Smooth muscle cell (in vitro differentiated cells): ENCODE results near the gene PLEKHD1. TPM values are rescaled to one million over a fixed set of nuclear protein-coding genes. Genes with fewer than 3 reads are reported as not detected.

Experiments used
- DNase-seq: peaks from one replicate; lab custom pipeline; 2025; ENCODE audit not compliant: unreplicated experiment; lab: John Stamatoyannopoulos, UW
- H2AFZ ChIP-seq: fragments of 200-600 bp; sonication (generic); 2 replicates; pipeline ENCODE4 v1.6.0; 2016; ENCODE audit warnings: antibody characterized with exemption, low read depth, mild to moderate bottlenecking
- H3F3A ChIP-seq: fragments of 200-600 bp; sonication (generic); 2 replicates; pipeline ENCODE4 v1.6.0; 2017; ENCODE audit warnings: antibody characterized with exemption, low read depth
- H3K27ac ChIP-seq: fragments of 200-600 bp; sonication (generic); 2 replicates; pipeline ENCODE4 v1.5.1; 2016; ENCODE audit warnings: low read depth, mild to moderate bottlenecking
- H3K27me3 ChIP-seq: fragments of 200-600 bp; sonication (generic); 2 replicates; pipeline ENCODE4 v1.6.1; 2016; ENCODE audit warnings: low read depth, mild to moderate bottlenecking
- H3K36me3 ChIP-seq: fragments of 200-600 bp; sonication (generic); 2 replicates; pipeline ENCODE4 v1.5.1; 2016; ENCODE audit warnings: low read depth
- H3K4me1 ChIP-seq: fragments of 200-600 bp; sonication (generic); 2 replicates; pipeline ENCODE4 v1.5.1; 2016; ENCODE audit warnings: low read depth
- H3K4me2 ChIP-seq: fragments of 200-600 bp; sonication (generic); 2 replicates; pipeline ENCODE4 v1.6.0; 2016; ENCODE audit warnings: mild to moderate bottlenecking
- H3K4me3 ChIP-seq: fragments of 200-600 bp; sonication (generic); 2 replicates; pipeline ENCODE4 v1.5.1; 2016; ENCODE audit warnings: mild to moderate bottlenecking
- H3K79me2 ChIP-seq: fragments of 200-600 bp; sonication (generic); 2 replicates; pipeline ENCODE4 v1.6.0; 2016; ENCODE audit warnings: low read depth, mild to moderate bottlenecking
- H3K9ac ChIP-seq: fragments of 200-600 bp; sonication (generic); 2 replicates; pipeline ENCODE4 v1.6.0; 2016; ENCODE audit warnings: low read depth
- H3K9me3 ChIP-seq: fragments of 200-600 bp; sonication (generic); replicated peaks from 2 replicates; pipeline ENCODE4 v1.5.1; 2016; ENCODE audit warnings: low read depth
- H4K20me1 ChIP-seq: fragments of 200-600 bp; sonication (generic); 2 replicates; pipeline ENCODE4 v1.6.0; 2016; ENCODE audit warnings: low read depth
- WGBS: methylation state at CpG from one replicate; pipeline ENCODE4 v1.1.7; 2016; ENCODE audit warnings: low lambda C conversion rate; 5-methylcytosine and 5-hydroxymethylcytosine counted together
- polyA plus RNA-seq: library from polyadenylated mRNA; unstranded; fragments of >200 nt; fragmentation: Nextera tagmentation; extraction: Ambion mirVana; gene quantifications from 2 replicates; pipeline ENCODE4 v1.2.1, GENCODE V29; 2016
- total RNA-seq: library from RNA; depleted of rRNA; stranded (reverse); fragments of >200 nt; gene quantifications from 2 replicates; pipeline ENCODE4 v1.2.3, GENCODE V29; 2014
- TF ChIP-seq, protein P1 (sequence below): fragments of 200-600 bp; sonication (generic); IDR thresholded peaks from 2 replicates; pipeline ENCODE4 v1.5.1; 2017; ENCODE audit warnings: borderline replicate concordance, mild to moderate bottlenecking, antibody characterized with exemption; ENCODE audit not compliant: insufficient read depth, poor library complexity, severe bottlenecking

PLEKHD1 gene
- total and polyA plus RNA-seq, 2 experiments from 2014 or later, result 0.03 TPM; not detected in 1

- Histone ChIP-seq H3K27me3 (peaks cover 4% of the 10 kb centered on the region), H3K9me3 (no peaks in the 10 kb centered on the region), H3K9ac (no peak overlapping the region), H3F3A (no peaks in the 10 kb centered on the region), H3K79me2 (no peaks in the 10 kb centered on the region), H3K4me2 (no peak overlapping the region), H3K4me3 (no peak overlapping the region), H2AFZ (no peak overlapping the region), H3K4me1 (no peaks in the 10 kb centered on the region), H3K36me3 (no peaks in the 10 kb centered on the region), H4K20me1 (peaks cover 7% of the 10 kb centered on the region), H3K27ac (no peak overlapping the region)
- DNase-seq, result no peak
- TF ChIP-seq, protein P1, sequence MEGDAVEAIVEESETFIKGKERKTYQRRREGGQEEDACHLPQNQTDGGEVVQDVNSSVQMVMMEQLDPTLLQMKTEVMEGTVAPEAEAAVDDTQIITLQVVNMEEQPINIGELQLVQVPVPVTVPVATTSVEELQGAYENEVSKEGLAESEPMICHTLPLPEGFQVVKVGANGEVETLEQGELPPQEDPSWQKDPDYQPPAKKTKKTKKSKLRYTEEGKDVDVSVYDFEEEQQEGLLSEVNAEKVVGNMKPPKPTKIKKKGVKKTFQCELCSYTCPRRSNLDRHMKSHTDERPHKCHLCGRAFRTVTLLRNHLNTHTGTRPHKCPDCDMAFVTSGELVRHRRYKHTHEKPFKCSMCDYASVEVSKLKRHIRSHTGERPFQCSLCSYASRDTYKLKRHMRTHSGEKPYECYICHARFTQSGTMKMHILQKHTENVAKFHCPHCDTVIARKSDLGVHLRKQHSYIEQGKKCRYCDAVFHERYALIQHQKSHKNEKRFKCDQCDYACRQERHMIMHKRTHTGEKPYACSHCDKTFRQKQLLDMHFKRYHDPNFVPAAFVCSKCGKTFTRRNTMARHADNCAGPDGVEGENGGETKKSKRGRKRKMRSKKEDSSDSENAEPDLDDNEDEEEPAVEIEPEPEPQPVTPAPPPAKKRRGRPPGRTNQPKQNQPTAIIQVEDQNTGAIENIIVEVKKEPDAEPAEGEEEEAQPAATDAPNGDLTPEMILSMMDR, result no peak
- 79% methylated on average over 2 of the region's 2 CpGs for WGBS
Observed at GRCh38 chr14:69468949-69469348, 15.6 kb upstream of the PLEKHD1 start.

DNA sequence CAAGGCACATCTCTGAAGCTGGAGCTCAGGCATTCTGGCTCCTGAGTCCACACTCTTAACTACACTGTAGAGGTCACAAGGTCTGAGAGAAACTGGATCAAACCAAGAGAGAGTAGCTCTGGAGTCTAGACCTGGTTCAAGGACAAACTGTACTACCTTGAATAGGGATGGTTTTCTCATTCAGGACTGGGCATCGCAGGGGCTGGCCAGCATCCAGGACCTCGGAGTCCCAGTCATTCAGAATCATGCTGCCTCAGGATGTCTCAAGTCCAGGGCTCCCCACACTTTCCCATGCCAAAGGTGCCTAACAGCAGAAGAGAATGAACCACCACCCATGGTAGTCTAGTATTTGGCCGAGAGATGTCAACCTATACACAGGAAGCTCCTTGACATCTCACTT, 13.1 kb upstream of the PLEKHD1 start:
- Histone ChIP-seq H3K9ac (no peak overlapping the region), H4K20me1 (no peaks in the 10 kb centered on the region), H3K4me2 (no peak overlapping the region), H3K27ac (no peak overlapping the region), H3K4me1 (no peaks in the 10 kb centered on the region), H3K9me3 (no peaks in the 10 kb centered on the region), H2AFZ (no peak overlapping the region), H3K27me3 (peaks cover 4% of the 10 kb centered on the region), H3F3A (no peaks in the 10 kb centered on the region), H3K36me3 (no peaks in the 10 kb centered on the region), H3K79me2 (no peaks in the 10 kb centered on the region), H3K4me3 (no peak overlapping the region)
- 100% methylated on average over 3 of the region's 3 CpGs for WGBS
- TF ChIP-seq, protein P1, result no peak
- no peak for DNase-seq

DNA sequence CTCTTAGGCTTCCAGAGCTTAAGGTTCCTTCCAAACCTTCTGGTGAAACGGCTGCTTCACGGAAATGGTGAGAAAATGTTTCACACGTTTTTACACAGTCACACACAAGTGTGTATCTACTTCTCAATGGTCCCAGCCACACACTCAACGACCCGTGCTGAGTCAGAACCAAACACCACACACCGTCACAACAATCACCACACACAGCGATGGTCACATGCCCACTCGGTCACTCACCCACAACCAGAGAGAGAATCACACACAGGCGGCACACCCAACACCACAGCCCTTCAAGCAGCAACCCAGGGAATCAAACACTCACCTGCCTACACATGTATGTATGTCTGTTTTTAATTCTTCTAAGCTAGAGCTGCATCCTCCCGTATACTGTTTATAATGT, 12.6 kb upstream of the PLEKHD1 start:
- no peak for DNase-seq
- Histone ChIP-seq H2AFZ (no peak overlapping the region), H3K4me3 (no peak overlapping the region), H3K27ac (no peak overlapping the region), H3K4me2 (no peak overlapping the region), H3K36me3 (no peaks in the 10 kb centered on the region), H3F3A (no peaks in the 10 kb centered on the region), H3K4me1 (no peaks in the 10 kb centered on the region), H3K9ac (no peak overlapping the region), H3K79me2 (no peaks in the 10 kb centered on the region), H3K9me3 (no peaks in the 10 kb centered on the region), H3K27me3 (peaks cover 4% of the 10 kb centered on the region), H4K20me1 (no peaks in the 10 kb centered on the region)
- TF ChIP-seq, protein P1, result no peak
- 87% methylated on average over 10 of the region's 10 CpGs for WGBS

DNA sequence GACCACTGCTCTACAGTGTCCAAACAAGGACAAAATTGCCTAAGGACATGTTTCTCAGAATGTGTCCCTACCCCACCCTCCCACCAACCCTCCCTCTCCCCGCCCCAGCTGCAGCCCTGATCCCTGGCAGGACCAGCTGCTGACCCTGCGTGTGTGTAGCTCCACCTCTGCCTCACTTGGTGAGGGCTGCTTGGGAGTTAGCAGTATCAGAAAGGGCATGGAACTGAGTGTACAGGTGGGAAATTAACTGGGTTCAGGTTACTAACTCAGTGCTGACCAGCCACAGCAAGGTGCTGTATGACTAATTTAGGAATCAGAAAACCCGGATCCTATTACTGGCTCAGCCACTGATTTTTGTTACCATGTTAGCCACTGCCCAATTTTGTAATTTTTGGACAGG, 11.3 kb upstream of the PLEKHD1 start:
- no peak overlapping the region for H3K4me2 ChIP-seq
- no peaks in the 10 kb centered on the region for H4K20me1 ChIP-seq
- no peak for DNase-seq
- no peaks in the 10 kb centered on the region for H3K79me2 ChIP-seq
- no peaks in the 10 kb centered on the region for H3K36me3 ChIP-seq
- H2AFZ ChIP-seq, result no peak overlapping the region
- H3K9ac ChIP-seq, result no peak overlapping the region
- no peaks in the 10 kb centered on the region for H3K9me3 ChIP-seq
- 72% methylated on average over 3 of the region's 3 CpGs for WGBS
- no peak overlapping the region for H3K4me3 ChIP-seq
- H3K27ac ChIP-seq, result no peak overlapping the region
- TF ChIP-seq, protein P1, result no peak
- H3K27me3 ChIP-seq, result peaks cover 4% of the 10 kb centered on the region
- no peaks in the 10 kb centered on the region for H3K4me1 ChIP-seq
- no peaks in the 10 kb centered on the region for H3F3A ChIP-seq
